NCI-H1436 (cell line): ENCODE data around the gene FAM72B.
"Not testable (repeated sequence)": the region's sequence is repeated elsewhere in the genome, so short reads cannot be mapped to it uniquely, and the experiment has no call there.

Experiments used
- DNase-seq: peaks from one replicate; lab custom pipeline; 2025; lab: John Stamatoyannopoulos, UW

FAM72B gene

DNA sequence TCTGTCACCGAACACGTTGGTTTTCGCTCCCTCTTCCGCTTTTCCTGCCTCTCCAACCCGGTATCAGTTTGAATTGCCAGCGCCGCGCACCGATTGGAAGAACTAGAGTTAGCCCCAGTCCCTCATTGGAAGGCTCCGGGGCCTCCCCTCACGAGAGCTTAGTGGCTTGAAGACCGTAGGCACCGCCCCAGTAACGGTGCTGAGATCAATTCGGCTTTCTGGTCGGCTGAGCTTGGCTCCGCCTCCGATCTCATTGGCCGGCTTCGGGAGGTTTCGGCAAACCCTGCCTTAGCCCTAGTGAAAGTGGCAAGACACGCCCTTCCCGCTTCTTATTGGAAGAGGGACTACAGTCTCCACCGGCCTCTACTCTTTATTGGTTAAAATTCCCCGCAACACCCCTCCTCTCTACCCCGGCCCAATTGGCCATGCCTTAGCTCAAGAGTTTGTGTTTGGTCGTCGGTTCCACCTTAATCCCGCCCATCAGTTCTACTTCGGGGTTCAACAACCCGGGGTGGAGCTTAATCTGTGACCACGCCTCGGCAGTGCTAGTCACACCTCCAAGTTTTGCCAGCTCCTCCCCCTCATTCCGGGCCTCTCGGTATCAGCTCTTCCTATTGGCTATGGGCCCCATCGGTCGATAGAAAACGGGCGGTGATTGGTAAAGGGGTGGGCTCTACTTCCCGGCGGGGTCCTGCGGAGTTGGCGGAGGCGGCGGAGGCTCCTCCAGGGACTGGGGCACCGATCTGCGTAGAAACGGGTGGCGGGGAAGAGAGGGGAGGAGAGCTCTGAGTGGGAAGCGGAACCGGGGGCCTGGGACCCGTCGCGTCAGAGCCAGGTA is at the start of gene FAM72B, which contains the start of gene SRGAP2C:
FAM72B (minus strand) TSS at position 51 of the 838 bp plus-strand sequence. CDS start 851 bp downstream, outside the sequence.
SRGAP2C (plus strand) TSS at position 686 of the 838 bp plus-strand sequence. CDS start 2,472 bp downstream, outside the sequence.
- DNase-seq: peak; percentile 97

DNA sequence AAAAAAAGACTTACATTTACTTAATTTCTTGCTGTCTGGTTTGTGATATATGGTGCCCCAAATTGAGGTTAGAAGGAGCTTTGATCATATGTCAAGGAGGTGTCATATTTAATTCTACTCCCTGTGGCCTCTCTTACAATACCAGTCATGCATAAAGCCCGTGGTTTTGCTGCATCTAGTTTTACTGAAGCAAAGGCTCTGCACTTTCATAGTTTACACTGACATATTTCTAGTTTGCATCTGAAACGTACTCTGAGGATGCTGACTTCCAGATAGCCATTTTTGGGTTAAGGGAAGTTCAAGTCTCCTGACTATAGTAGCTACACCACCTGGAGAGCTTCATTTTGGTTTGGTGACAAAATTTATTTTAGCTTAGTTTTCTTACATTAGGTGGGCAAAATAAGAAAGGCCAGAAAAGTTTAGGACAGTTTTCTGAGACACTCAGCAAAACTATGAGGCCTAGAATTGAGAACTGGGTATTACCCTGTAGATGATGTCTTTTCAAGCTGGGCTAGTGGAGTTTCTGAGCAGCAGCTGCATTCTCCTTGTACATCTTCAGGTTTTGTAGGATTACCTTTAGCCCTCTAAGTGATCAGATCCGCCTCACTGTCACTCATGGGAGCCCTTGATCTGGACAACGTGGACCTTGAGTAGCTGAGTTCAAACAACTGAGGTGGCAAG is 48.4 kb upstream of the FAM72B start:
- DNase-seq: not testable (repeated sequence)

GRCh38 chr1:121230636-121231035 is 46.5 kb upstream of the FAM72B start:
- DNase-seq: not testable (repeated sequence)

- DNase-seq: not testable (repeated sequence)
These were observed 43.6 kb upstream of the FAM72B start for GRCh38 chr1:121227544-121228330.

DNA sequence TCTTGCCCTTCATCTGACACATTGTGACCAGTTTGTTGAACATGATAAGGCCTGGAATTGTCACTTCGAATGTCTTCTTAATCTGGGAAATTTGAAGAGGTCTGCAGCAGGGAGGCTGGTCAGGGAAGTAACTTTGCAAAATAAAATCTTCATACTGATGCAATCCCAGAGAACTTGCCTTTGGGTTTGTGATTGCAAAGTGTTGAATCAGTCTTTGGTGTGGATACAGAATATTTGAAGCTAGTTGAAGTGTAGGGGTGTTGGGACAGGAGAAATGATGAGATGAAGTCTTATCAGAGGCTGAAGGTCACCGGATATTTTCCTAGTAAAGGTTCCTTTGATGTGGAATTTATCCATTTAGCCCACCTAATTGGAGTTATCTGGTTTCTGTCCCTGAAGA is 42.8 kb upstream of the FAM72B start:
- not testable (repeated sequence) for DNase-seq

GRCh38 chr1:121226295-121226904 is 42.3 kb upstream of the FAM72B start:
- not testable (repeated sequence) for DNase-seq

DNA sequence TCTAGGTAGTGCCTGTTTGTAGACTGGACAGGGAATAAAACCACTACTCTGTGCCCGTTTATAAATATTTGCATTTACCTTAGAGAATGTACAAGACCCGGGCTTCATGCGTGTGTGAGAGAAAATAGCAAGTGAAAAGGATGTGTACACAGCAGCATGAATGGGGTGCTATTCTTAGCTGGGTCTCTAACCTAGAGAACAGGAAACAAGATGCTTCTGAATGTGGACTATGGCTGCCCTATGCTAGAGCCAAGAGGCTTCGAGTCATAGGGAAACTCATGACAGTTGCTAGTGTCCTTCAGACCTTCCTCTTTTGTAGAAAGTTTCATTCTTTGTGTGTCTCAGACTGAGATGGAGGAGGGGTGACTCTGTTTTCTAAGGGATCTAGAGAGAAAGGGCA is 40.6 kb upstream of the FAM72B start:
- DNase-seq: not testable (repeated sequence)

DNA sequence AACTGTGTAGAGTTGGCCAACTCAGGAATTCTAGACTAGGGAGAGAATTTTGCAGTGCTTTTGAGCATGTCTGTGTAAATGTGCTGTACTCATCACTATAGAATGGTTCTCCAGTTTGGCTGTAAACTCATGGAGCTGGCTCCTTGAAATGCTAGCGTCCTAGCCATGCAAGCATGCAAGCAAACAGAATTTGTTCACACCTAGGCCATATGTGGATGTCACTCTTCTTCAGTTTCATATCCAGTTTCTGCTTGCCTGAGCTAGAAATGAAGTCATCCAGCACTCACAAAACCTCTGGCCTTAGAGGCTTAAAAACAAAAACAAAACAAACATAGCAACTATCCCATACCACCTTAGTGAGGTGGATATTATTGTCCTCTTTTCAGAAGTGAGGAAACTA is 37.6 kb upstream of the FAM72B start:
- not testable (repeated sequence) for DNase-seq

DNA sequence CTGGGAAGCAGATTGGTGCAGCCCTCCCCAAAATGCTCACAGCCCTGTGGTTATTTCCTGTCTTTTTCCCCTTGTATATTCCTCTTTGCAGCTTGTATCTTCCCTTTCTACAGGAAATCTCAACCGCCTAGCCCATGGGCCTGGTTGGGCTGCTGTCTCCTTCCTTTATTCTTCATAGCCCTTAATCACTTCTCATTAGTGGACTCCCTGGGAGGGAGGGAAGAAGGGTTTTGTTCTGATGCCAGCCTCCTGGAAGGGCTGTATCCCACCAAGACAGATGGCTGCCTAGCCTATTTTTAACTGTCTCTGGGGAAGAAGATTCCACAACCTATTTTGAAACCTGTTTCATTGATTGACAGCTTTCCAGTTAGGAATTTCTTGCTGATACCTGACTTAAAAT is 32.5 kb upstream of the FAM72B start:
- DNase-seq: not testable (repeated sequence)

- DNase-seq: not testable (repeated sequence)
These were observed 31.7 kb upstream of the FAM72B start for GRCh38 chr1:121215699-121216417.

- DNase-seq: not testable (repeated sequence)
These were observed 30.5 kb upstream of the FAM72B start for GRCh38 chr1:121214544-121215156.

GRCh38 chr1:121213491-121213890 is 29.4 kb upstream of the FAM72B start:
- DNase-seq: not testable (repeated sequence)

- DNase-seq: not testable (repeated sequence)
These were observed 26.6 kb upstream of the FAM72B start for GRCh38 chr1:121210778-121211177.

DNA sequence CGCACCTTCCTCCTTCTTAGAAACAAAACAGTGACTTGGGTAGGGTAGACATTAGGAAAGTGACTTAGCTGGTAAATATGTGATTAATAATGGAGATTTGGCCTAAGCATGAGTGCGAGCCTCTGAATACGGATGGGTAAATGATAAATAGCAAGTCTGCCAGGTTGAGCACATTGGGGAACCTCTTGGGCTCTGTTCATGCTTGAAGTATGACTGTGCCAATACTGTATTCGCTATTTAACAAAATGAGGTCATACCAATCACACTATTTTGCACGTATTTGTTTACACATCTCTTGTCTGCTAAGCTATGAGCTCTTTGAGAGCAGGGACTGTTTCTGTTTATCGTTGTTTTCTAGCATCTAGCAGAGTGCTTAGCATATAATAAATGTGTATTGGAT is 24.2 kb upstream of the FAM72B start:
- not testable (repeated sequence) for DNase-seq

DNA sequence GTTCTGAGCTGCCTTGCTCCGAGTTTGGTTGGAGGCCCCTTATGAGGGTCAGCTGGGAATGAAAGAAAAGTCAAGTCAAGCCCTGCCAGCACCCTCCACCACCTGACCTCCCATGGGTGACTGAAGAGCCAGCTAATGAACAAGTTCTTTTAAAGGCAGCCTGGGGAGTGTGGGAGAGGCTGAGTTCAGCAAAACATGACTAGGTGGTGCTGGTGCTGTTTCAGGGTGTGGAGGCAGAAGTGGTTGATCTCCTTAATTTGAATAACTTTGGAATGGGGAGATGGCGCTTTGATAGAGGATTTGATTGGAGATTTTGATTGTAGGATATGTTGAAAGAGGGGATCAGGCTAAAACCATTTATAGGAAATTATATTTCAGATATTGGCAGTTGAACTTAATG is 23.2 kb upstream of the FAM72B start:
- not testable (repeated sequence) for DNase-seq

DNA sequence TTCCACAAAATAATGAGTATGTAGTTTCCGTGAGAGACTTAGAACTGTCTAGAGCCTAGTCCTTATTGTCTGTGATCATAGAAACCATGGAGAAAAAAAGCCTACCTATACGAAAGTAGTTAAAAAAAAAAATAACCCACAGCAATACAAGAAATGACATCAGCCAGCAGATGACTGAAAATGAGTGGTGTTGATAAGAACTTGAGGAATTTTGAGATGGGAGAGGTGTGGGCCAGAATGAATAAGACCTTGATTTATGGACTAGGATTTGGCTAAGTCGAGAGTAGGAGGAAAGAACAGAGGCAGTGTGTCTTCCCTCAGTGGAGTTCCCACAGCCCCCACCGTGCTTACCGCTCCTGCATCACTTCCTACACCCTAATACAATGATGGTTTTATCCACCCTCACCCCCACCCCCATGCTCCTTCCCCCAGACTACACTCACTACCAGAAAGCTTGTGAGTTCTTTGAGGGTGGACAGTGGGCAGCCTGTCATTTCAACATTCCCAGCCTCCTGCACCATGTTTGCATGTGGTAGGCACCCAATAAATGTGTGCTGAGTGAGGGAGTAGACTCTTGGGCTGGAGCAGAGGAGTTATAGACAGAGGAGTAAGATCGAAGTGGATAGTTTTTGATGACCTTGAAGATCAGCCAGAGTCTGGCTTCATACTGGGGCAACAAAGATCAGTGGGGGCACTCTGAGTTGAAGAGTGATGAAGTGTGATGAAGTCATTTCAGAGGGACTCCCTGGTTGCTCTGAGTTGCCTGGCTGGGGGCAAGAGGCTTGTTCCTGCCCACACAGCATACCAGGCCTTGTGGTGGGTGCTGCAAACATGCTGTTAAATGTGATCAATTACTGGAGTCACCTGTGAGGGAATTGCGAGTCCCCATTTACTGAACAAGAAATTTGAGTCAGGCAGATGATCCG is 21.9 kb upstream of the FAM72B start:
- DNase-seq: not testable (repeated sequence)

- DNase-seq: not testable (repeated sequence)
These were observed 18.8 kb upstream of the FAM72B start for GRCh38 chr1:121202986-121203385.

GRCh38 chr1:121200985-121201981 is 17.1 kb upstream of the FAM72B start:
- DNase-seq: not testable (repeated sequence)
